HepG2 (cell line): ENCODE results near the gene CES2. TPM values are rescaled to one million over a fixed set of nuclear protein-coding genes. Genes with fewer than 3 reads are reported as not detected.

Source experiments
- CBX5 ChIP-seq: sonication (generic); formaldehyde crosslinking; IDR thresholded peaks from 2 replicates; pipeline ENCODE4 v1.4.0; 2020; ENCODE audit warnings: missing genetic modification reagents, borderline replicate concordance
- CCAR2 ChIP-seq: fragments of 200-400 bp; formaldehyde crosslinking; optimal IDR thresholded peaks from 2 replicates; pipeline ENCODE3; 2018; ENCODE audit warnings: low read depth, mild to moderate bottlenecking, low read length, moderate library complexity
- DPF2 ChIP-seq: sonication (generic); formaldehyde crosslinking; IDR thresholded peaks from 2 replicates; pipeline ENCODE4 v1.4.0; 2020; ENCODE audit warnings: mild to moderate bottlenecking, low read depth, missing genetic modification reagents, borderline replicate concordance
- GATAD2A ChIP-seq: IDR thresholded peaks from 2 replicates; pipeline ENCODE4 v1.6.1; 2016
- GFI1 ChIP-seq: sonication (generic); formaldehyde crosslinking; IDR thresholded peaks from 2 replicates; pipeline ENCODE4 v1.5.0; 2020; ENCODE audit warnings: missing genetic modification reagents, mild to moderate bottlenecking, borderline replicate concordance
- KAT8 ChIP-seq: IDR thresholded peaks from 2 replicates; pipeline ENCODE4 v1.6.1; 2016; ENCODE audit warnings: missing genetic modification reagents, missing compliant biosample characterization
- MEIS1 ChIP-seq: sonication (generic); formaldehyde crosslinking; IDR thresholded peaks from 2 replicates; pipeline ENCODE4 v1.9.0; 2021; ENCODE audit warnings: mild to moderate bottlenecking, missing genetic modification reagents, moderate library complexity, borderline replicate concordance
- PATZ1 ChIP-seq: sonication (generic); formaldehyde crosslinking; IDR thresholded peaks from 2 replicates; pipeline ENCODE4 v1.4.0; 2020; ENCODE audit warnings: missing genetic modification reagents
- RXRB ChIP-seq: IDR thresholded peaks from 2 replicates; pipeline ENCODE4 v1.6.1; 2016; ENCODE audit warnings: borderline replicate concordance, missing genetic modification reagents, missing compliant biosample characterization
- SALL1 ChIP-seq: sonication (generic); formaldehyde crosslinking; IDR thresholded peaks from 2 replicates; pipeline ENCODE4 v1.8.0; 2022; ENCODE audit warnings: mild to moderate bottlenecking, missing genetic modification reagents
- SUZ12 ChIP-seq: fragments of 150-350 bp; IDR thresholded peaks from 2 replicates; pipeline ENCODE4 v1.6.1; 2014; ENCODE audit warnings: low read depth, low read length
- TSC22D2 ChIP-seq: sonication (generic); formaldehyde crosslinking; IDR thresholded peaks from 2 replicates; pipeline ENCODE4 v1.5.1; 2020; ENCODE audit warnings: missing genetic modification reagents, mild to moderate bottlenecking, borderline replicate concordance
- YEATS4 ChIP-seq: sonication (generic); formaldehyde crosslinking; IDR thresholded peaks from 2 replicates; pipeline ENCODE4 v1.4.0; 2020; ENCODE audit warnings: missing genetic modification reagents, borderline replicate concordance
- ZBTB38 ChIP-seq: sonication (generic); formaldehyde crosslinking; IDR thresholded peaks from 2 replicates; pipeline ENCODE4 v1.5.1; 2020; ENCODE audit warnings: mild to moderate bottlenecking, missing genetic modification reagents
- ZBTB7A ChIP-seq: sonication (generic); formaldehyde crosslinking; IDR thresholded peaks from 2 replicates; pipeline ENCODE4 v1.8.0; 2022; ENCODE audit warnings: mild to moderate bottlenecking, missing genetic modification reagents
- ZFP91 ChIP-seq: sonication (generic); formaldehyde crosslinking; IDR thresholded peaks from 2 replicates; pipeline ENCODE4 v1.9.0; 2022; ENCODE audit warnings: missing genetic modification reagents, mild to moderate bottlenecking, borderline replicate concordance
- ZGPAT ChIP-seq: IDR thresholded peaks from 2 replicates; pipeline ENCODE4 v1.6.1; 2016; ENCODE audit warnings: mild to moderate bottlenecking
- ZKSCAN8 ChIP-seq: IDR thresholded peaks from 2 replicates; pipeline ENCODE4 v1.6.1; 2016; ENCODE audit warnings: borderline replicate concordance, missing genetic modification reagents, missing compliant biosample characterization
- ZNF20 ChIP-seq: sonication (generic); formaldehyde crosslinking; IDR thresholded peaks from 2 replicates; pipeline ENCODE4 v1.4.0; 2020; ENCODE audit warnings: mild to moderate bottlenecking, moderate library complexity, missing genetic modification reagents
- ZNF468 ChIP-seq: sonication (generic); formaldehyde crosslinking; IDR thresholded peaks from 2 replicates; pipeline ENCODE4 v1.8.0; 2022; ENCODE audit warnings: mild to moderate bottlenecking, moderate library complexity, missing genetic modification reagents
- ZNF567 ChIP-seq: sonication (generic); formaldehyde crosslinking; IDR thresholded peaks from 2 replicates; pipeline ENCODE4 v1.8.1; 2023; ENCODE audit warnings: mild to moderate bottlenecking, missing genetic modification reagents, borderline replicate concordance
- ZNF598 ChIP-seq: sonication (generic); formaldehyde crosslinking; IDR thresholded peaks from 2 replicates; pipeline ENCODE4 v1.5.1; 2020; ENCODE audit warnings: mild to moderate bottlenecking, missing genetic modification reagents, borderline replicate concordance
- ZNF883 ChIP-seq: sonication (generic); formaldehyde crosslinking; IDR thresholded peaks from 2 replicates; pipeline ENCODE4 v1.5.1; 2020; ENCODE audit warnings: mild to moderate bottlenecking, missing genetic modification reagents; ENCODE audit errors: not compliant biosample characterization
- ZSCAN21 ChIP-seq: sonication (generic); formaldehyde crosslinking; IDR thresholded peaks from 2 replicates; pipeline ENCODE4 v1.8.0; 2022; ENCODE audit warnings: mild to moderate bottlenecking, missing genetic modification reagents, moderate library complexity, borderline replicate concordance
- polyA plus RNA-seq, 8 experiments: library from polyadenylated mRNA; depleted of rRNA in 3 of 8; stranded (reverse) in 7 of 8; unstranded in 1 of 8; fragments of >200 nt; fragmentation: Illumina TruSeq in 4 of 8; extraction: Trizol in 4 of 8; gene quantifications; 2 replicates each; pipeline versions ENCODE4 v1.2.1 to v1.2.3, GENCODE V29; 2011 to 2016; ENCODE audit warnings: low read depth in 4 of 8, missing spikeins in 1 of 8, mixed read lengths in 1 of 8; ENCODE audit not compliant: insufficient read depth in 1 of 8
- total RNA-seq, 5 experiments: library from RNA; depleted of rRNA; stranded (reverse); fragments of >200 nt; fragmentation: Illumina TruSeq; extraction: Trizol; gene quantifications; 2 replicates each; pipeline ENCODE4 v1.2.3, GENCODE V29; 2016; ENCODE audit warnings: low read depth in 1 of 5

Gene CES2
- total and polyA plus RNA-seq, 2 of the 13 experiments (the other 11 are each of a cell fraction or from before 2014, with no cell fraction given): 50.6 to 63.8 TPM

- TF ChIP-seq ZFP91 (CRISPR knock-in tag) (no peak), RXRB (peak; percentile 15; the same call in 1 of the 2 replicates), ZGPAT (CRISPR knock-in tag) (peak; percentile 59), ZBTB38 (CRISPR knock-in tag) (peak; percentile 34; the same call in 1 of the 2 replicates), ZNF20 (no peak), GATAD2A (CRISPR knock-in tag) (peak; percentile 24; the same call in 1 of the 2 replicates), GFI1 (CRISPR knock-in tag) (peak; percentile 34; the same call in 1 of the 2 replicates), ZKSCAN8 (CRISPR knock-in tag) (0 out of 2 replicates have a peak, but pooled peaks have one; percentile 61), CBX5 (CRISPR knock-in tag) (0 out of 2 replicates have a peak, but pooled peaks have one; percentile 23), ZNF468 (no peak), ZNF598 (CRISPR knock-in tag) (peak; percentile 92; the same call in 1 of the 2 replicates), ZNF567 (no peak), ZBTB7A (CRISPR knock-in tag) (0 out of 2 replicates have a peak, but pooled peaks have one; percentile 61), YEATS4 (CRISPR knock-in tag) (peak; percentile 23; the same call in 1 of the 2 replicates), ZSCAN21 (CRISPR knock-in tag) (no peak), KAT8 (CRISPR knock-in tag) (peak; percentile 59; the same call in 1 of the 2 replicates), MEIS1 (CRISPR knock-in tag) (no peak), ZNF883 (peak; percentile 62), SUZ12 (no peak), TSC22D2 (CRISPR knock-in tag) (peak; percentile 64; the same call in 1 of the 2 replicates), PATZ1 (CRISPR knock-in tag) (peak; percentile 55; the same call in 1 of the 2 replicates), DPF2 (CRISPR knock-in tag) (no peak), CCAR2 (no peak), SALL1 (CRISPR knock-in tag) (0 out of 2 replicates have a peak, but pooled peaks have one; percentile 23)
Observed at GRCh38 chr16:66899310-66899944, 35.9 kb upstream of the CES2 start (continued).
